Hepatocyte (in vitro differentiated cells): ENCODE data around the gene ZDBF2.

Experiments used
- EZH2 ChIP-seq: fragments of 200-600 bp; sonication (generic); IDR thresholded peaks from 2 replicates; pipeline ENCODE4 v1.6.1; 2016; ENCODE audit warnings: antibody characterized with exemption, mild to moderate bottlenecking, borderline replicate concordance
- EZH2phosphoT487 ChIP-seq: fragments of 200-600 bp; sonication (generic); IDR thresholded peaks from one replicate; pipeline ENCODE4 v1.6.1; 2018; ENCODE audit warnings: antibody characterized with exemption, mild to moderate bottlenecking, low read depth, moderate library complexity; ENCODE audit not compliant: unreplicated experiment, severe bottlenecking
- TF ChIP-seq, protein P1 (sequence below): fragments of 200-600 bp; sonication (generic); IDR thresholded peaks from 2 replicates; pipeline ENCODE4 v1.5.1; 2016; ENCODE audit warnings: antibody characterized with exemption, mild to moderate bottlenecking; ENCODE audit not compliant: poor library complexity

DNA sequence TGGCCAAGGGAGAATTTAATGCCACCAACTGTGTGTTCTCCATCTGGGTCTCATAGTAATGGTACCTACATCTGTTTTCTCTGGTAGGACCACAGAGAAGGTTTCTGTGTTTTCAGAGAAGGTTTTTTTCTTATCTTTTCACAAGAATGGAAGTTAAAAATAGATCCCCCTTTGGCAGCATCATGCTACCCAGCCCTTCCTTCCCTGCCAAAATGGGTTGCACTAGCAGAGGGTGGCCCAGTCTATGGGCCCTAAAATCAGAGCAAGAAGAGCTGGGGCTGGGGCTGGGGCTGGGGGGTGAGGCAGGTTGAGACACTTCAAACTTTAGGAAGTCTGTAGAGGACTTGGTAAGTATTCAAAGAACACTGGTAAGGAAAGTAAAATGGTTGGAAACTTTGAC, 44.8 kb upstream of the ZDBF2 start:
- TF ChIP-seq, protein P1, sequence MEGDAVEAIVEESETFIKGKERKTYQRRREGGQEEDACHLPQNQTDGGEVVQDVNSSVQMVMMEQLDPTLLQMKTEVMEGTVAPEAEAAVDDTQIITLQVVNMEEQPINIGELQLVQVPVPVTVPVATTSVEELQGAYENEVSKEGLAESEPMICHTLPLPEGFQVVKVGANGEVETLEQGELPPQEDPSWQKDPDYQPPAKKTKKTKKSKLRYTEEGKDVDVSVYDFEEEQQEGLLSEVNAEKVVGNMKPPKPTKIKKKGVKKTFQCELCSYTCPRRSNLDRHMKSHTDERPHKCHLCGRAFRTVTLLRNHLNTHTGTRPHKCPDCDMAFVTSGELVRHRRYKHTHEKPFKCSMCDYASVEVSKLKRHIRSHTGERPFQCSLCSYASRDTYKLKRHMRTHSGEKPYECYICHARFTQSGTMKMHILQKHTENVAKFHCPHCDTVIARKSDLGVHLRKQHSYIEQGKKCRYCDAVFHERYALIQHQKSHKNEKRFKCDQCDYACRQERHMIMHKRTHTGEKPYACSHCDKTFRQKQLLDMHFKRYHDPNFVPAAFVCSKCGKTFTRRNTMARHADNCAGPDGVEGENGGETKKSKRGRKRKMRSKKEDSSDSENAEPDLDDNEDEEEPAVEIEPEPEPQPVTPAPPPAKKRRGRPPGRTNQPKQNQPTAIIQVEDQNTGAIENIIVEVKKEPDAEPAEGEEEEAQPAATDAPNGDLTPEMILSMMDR = no peak
- TF ChIP-seq EZH2 (no peak), EZH2phosphoT487 (no peak)
